GM19455 (cell line): ENCODE measurements around the gene NCBP3.
"Not testable (repeated sequence)": the region's sequence is repeated elsewhere in the genome, so short reads cannot be mapped to it uniquely, and the experiment has no call there.

ENCODE experiments used
- ATAC-seq: cut with Tn5 transposase; IDR thresholded peaks from one replicate; pipeline ENCODE4 v1.9.1; 2021; ENCODE audit not compliant: unreplicated experiment

The NCBP3 gene

DNA sequence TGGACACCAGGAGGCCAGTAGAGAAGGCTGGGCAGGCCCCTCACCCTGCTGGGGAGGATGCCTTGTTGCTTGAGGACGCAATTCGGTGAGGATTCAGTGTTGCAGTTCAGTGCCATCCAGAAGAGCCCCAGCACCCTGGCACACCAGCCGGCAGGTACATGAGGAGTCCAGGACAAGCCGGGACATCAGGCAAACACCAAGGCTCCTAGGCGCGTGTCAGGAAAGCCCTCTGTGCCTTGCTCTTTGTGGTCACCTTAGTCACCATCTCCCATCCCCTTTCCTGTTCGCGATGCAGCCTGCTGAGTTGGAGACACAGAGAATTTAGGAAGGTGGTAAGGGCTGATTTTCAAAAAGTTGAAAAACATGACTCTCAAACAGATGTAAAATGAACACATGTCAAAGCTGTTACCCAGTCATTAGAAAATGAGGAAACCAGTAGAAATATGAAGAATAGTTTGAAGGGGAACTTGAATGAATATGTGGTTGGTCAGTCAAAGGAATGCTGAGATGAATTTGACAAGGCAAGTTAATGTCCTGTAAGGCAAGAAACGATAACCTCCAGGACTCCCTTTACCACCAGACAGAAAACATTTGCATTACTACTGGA is 2.3 kb upstream of the NCBP3 start:
- no peak for ATAC-seq

DNA sequence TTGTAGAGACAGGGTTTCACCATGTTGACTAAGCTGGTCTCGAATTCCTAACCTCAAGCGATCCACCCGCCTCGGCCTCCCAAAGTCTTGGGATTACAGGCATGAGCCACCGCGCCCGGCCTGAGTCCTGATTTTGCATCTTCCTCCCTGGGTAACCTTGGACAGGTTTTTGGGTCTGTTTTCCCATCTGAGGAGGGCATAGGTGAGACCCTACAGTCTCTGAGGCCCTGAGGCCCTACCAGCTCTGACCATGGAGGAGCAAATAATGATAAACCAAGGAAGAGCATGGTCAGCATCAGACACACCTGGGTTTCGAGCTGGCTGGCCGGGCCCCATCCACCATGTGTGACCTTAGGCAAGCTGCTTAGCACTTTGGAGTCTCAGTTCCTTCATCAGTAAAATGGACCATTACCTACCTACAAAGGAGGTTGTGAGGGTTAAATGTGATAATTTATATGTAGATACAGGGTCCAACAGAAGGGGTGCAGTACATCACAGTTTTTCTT is 1.2 kb upstream of the NCBP3 start:
- no peak for ATAC-seq

DNA sequence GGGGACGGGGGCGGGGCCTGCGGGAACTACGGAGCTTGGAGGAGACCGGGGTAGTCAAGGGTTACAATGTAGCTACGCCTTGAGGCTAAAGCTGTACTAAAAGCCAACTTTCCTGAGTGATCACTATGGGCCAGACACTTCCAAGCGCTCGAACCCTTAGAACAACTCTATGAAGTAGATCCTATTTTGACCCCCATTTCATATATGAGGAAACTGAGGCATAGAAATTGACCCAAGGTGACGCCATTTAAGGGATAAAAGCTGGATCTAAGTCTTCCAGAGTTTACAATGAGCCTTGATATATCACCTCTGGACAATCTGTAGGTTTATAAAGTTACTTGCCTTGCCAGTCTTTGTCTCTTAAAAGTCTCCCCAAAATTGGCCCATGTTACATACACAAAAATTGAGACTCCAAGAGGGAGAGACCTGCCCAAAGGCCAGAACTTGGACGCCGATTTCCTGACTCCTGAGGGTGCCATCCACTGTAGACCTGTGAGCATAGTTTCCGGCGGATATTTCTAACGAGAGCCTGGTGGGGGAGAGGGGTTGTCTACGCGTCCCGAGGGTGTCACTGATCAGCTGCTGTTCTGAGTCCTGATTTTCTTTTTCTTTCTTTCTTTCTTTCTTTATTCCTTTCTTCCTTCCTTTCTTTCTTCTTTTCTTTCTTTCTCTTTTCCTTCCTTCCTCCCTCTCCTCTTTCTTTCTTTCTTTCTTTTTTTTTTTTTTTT is 555 bp upstream of the NCBP3 start:
- ATAC-seq, result no peak

DNA sequence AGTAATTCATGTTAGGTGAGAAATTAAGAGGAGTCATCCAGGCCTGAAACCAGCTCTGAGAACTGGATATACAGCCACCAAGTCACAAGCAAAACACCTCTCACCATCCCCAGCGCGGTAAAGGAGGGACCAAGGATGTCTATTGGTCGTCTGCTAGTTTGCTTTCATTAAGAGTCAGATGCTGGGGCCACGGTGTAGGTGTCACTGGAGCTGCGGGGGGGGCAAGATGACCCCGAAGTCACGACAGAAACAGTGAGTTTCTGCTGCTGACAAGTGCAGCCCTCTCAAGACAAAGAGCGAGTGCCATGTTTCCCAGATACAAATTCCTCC is 790 bp downstream of the NCBP3 start:
- peak; percentile 8 for ATAC-seq

DNA sequence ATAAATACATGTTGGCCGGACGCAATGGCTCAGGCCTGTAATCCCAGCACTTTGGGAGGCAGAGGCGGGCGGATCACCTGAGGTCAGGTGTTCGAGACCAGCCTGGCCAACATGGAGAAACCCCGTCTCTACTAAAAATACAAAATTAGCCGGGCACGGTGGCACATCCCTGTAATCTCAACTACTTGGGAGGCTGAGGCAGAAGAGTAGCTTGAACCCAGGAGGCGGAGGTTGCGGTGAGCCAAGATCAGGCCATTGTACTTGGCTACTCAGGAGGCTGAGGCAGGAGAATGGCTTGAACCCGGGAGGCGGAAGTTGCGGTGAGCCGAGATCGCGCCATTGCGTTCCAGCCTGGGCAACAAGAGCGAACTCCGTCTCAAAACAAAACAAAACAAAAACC is 1.5 kb downstream of the NCBP3 start:
- not testable (repeated sequence) for ATAC-seq

DNA sequence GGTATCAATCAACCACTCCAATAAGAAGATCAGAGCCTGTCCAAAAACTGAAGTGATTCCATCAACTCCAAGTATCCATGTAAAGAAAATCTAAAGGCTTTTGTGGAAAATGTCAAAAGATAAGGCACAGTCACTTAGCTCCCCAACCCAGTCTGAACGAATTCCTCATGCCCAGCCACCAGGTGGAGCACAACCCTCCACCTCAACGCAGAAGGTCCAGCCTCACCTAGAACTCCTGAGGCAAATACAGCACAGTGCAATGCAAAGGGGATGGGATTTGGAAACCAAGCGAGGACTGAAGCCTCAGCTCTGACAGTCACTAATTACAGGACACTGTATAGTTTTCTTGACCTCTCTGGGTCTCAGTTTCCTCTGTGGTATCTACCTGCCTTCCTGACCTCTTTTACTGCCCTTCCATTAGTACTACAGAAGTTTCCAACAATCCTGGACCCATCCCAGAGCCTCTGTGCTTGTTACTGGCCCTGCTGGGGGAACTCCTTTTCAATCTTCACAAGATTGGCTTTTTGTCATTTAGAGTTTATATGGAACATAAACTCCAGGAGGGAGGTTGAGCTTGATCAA is 2.0 kb downstream of the NCBP3 start:
- ATAC-seq, result no peak

DNA sequence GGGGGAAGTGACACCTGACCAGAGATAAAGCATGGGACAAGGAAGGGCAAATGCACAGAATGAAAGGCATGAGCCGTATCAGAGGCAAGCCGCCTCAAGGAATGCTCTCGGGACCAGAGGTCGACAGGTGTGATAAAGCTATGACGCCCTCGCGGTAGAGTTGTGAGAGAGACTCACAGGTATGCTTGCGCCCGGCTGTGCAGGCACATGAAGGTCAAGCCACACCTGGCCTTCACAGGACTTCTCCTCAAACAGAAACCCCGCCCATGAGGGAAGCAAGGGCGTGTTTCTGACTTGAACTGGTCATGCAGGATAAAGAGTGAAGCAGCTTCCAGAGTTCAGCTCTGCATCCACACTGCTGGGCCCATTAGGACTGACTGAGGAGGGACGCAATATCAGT is 7.8 kb downstream of the NCBP3 start:
- ATAC-seq, result no peak

DNA sequence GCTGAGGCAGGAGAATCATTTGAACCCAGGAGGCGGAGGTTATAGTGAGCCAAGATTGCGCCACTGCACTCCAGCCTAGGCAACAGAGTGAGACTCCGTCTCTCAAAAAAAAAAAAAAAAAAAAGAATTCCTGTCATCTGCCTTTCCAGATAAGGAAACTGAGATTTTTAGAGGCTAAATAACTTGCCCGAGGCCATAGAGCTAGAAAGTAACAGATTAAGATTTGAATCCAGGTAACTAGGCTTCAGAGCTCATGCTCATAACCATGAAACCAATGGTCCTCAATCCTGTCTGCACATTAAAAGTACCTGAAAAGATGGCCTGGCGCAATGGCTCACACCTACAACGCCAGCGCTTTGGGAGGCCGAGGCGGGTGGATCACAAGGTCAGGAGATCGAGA is 9.5 kb downstream of the NCBP3 start:
- ATAC-seq, result no peak

DNA sequence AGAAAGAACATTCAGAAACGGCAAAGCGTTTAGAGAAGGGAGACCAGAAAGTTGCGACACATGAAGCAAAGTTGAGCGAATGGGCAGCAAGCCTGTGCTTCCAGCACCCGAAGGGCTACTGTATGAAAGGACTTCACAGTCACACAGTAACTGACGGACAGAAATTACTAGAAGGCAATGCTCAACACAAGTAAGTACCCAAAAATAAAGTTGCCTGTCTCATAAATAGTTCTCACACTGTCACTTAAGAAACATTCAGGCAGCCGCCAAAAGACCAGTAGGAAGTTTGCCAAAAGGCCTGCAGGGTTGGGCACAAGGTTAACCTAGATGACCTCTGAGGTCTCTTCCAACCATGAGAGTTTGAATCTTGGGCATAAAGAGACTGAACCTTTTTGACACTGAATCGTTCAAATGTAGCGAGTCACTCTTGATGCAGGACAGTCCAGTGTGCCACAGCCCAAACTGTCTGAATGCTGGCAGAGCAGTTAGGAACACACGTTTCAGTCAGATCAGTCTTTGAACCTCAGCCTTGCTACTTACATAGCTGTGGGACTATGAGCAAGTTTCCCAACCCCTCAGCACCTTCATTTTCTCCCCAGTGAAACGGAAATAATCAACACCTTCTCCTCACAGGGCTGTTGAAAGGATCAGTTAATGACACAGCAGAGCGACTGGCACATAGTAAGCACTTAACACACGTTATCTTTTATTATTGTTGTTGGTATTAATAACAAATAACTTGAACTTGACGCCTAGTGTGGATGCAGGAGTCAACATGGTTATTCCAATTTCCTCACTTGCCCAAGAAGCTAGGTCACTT is 10.4 kb downstream of the NCBP3 start:
- no peak for ATAC-seq

DNA sequence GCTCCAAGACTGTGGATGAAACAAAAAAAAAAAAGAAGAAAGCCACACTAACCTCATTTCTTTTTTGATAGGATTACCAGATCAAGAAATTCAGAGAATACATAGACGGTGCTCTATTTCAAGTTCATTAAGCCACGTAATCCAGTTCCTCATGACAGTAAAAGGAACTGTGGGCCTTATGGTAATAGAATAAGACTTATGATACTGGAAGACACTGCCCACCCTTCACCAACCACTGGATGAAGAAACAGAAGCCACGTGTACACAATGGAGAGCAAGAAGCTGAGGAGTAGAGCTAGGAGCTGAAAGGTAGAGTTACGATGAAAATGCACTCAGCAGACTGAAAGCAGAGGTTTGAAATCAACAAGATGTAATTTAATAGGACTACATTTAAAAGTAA is 11.2 kb downstream of the NCBP3 start:
- no peak for ATAC-seq

DNA sequence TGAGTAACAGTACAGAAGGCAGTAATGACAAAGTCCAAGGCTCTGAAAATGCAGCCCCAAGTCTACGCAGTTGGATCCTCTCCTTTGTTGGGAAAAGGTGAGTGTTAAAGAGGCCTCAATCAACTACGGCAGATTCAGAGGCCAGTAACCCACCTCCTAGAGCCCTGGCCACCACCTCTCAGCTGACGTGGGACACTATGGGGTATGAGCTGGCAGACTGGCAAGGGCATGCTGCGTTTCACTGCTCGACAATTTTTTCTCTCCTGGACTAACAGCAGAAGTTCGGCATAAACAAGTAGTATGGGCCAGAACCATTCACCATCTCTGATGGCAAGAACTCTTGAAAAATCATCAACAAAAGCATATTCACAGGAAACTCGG is 17.2 kb downstream of the NCBP3 start:
- no peak for ATAC-seq

DNA sequence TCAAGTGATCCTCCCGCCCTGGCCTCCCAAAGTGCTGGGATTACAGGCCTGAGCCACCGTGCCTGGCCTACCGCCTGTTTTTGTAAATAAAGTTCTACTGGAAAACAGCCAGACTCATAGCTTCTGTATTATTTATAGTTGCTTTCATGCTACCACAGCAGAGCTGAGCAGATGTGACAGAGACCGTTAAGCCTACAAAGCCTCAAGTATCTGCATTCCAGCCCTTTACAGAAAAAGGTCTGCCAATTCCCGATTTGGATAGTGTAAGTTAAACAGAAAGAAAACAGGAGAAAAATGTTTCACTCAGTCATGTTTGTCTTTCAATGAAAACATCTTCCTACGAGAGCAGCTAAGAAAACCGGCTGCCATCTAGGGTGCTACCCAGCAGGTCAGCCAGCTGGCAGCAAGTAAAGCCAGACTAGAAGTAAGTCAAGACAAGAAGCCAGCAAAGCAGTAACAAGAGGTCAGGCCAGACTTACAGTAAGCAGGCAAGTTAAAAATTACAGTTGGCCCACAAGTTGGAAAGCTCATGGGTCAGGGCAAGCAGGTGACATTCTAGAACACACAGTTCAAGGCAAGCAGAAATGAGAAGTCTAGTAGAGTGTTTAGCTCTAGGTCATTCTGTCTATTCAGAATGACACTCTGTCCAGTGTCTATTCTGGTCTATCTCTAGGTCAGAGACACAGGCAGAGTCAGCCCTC is 17.7 kb downstream of the NCBP3 start:
- no peak for ATAC-seq

DNA sequence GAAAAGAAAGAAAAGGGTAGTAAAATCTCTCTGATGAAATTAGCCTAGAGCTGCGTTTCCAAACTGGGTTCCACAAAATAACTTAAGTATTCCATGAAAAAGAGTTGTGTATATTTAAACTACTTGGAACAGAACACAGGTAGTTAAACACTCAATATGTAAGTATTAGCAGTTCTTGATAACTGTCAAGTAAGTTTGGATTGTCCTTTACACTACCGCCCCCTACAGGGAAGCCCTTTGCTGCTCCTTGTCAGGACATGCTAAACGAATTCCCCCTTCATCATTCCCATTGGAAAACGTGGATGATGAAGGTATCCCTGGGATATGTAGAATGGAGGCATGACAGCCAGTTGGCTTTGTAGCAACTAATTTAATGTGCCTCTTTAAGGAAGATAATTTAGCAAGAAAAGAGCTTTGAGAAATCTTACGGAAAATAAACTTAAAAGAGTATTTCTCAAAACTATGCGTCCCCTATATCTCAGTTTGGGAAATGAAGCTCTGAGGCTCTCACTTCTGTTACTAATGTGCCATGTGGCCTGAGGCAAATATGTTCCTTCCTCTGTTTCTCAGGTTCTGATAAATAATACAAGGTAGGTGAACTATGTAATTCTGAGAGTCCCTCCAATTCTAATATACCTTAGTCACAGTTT is 18.8 kb downstream of the NCBP3 start:
- ATAC-seq, result no peak

DNA sequence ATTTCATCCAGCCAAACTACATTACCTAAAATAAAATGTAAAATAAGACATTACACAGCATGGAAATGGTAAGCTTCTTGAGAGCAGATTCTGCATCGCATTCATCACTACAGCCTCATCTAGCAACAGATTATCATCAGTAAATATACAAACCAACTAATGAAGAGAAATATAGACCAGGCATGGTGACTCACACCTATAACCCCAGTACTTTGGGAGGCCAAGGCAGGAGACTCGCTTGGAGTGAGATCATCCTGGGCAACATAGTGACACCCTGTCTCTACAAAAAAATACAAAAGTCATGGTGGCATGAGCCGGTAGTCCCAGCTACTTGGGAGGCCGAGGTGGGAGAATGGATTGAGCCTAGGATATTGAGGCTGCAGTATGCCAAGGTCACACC is 19.9 kb downstream of the NCBP3 start:
- ATAC-seq, result no peak

DNA sequence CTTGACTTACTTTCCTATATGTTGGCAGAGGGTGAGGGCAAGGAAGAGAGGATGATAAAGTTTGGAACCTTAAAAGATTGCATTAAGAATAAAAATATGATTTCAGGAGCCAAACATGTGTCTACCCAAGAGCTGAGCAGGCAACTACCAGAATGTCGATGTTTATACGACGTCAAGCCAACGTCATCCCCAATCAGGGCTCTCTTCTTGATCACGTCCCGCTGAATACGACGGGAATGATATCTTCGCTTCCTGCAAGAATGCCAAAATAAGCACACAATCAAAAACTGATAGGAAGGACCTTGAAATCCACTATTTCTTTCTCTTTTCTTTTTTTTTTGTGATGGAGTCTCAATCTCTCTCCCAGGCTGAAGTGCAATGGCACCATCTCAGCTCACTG is 24.9 kb downstream of the NCBP3 start:
- no peak for ATAC-seq

DNA sequence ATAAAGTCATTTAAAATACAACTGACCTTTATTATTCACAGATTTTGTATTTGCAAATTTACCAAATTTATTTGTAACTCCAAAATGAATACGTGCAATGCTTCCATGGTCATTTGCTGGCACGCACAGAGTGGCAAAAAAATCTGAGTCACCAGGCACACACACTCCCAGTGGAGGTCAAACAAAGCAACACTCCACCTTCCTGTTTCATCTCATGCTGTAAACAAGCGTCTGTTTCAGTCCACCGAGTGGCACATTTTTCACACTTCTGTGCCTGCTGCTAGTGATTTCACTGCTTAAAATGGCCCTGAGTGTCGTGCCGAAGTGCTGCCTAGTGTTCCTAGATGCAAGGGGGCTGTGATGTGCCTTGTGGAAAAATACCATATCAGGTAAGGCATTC is 27.3 kb downstream of the NCBP3 start:
- ATAC-seq, result no peak

DNA sequence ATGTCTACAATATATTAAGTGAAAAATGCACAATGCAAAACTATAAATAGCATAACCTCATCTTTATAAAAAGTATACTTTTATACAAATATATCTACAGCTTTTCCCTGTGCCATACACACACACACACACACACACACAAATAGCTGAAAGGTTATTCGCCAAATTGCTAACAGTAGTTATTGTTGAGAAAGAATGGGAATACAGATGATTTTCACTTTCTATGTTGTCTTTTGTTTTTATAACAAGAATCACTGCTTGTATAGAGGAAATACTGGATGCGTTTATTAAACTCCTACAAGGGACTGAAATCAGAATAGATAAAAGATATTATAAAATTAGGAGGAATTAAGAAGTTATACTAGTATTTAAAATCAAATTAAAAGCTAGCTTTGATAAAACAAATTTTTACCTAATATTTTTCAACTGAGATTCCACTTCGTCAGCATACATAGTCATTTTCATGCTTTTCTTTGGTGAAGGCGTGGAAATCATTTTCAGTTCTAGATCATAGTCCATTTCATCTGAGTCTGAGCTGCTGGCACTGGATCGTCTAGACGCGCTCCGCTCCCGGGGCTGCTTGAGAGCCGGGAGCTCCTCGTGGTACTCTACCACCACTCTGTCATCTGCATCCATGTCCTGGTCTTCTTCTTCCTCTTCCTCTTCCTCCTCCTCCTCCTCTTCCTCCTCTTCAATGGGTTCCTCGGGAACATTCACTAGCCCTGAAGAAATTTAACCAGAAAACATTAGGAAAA is 28.0 kb downstream of the NCBP3 start:
- ATAC-seq, result no peak

DNA sequence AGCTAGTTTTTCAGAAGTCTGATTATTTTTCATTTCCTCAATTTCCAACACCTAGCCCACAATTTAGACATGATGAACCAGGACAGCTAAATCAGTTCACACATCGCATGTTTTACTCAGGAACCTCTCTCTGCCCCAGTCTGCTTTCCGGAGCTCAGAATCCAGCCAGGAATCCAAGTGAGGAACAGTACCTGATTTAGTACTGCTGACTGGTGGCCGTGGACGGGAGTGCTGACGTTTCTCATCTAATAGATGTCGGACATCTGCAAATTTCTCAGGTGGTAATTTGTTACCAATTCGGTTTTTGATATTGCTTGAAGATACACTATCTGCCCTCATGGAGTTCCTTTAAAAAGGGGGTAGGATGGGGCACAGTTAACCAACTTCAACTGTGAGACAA is 30.1 kb downstream of the NCBP3 start:
- no peak for ATAC-seq

DNA sequence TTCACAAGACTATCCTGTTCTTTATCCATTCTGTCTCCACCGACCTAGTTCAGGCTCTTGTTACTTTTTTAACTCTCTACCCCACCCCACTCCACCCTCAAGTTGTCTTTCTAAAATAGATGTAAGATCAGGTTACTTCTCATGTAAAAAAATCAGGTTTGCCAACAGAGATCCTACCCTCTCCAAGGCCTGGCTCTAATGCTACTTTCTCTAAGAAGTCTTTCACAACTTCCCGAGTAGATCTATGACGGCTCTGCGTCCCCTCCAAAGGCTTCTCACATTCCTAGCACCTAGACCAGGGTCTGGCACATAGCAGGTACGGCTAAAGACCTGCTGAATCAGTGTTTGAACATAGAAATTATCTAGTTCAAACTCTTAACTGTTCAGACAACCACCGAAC is 30.9 kb downstream of the NCBP3 start:
- ATAC-seq, result no peak

DNA sequence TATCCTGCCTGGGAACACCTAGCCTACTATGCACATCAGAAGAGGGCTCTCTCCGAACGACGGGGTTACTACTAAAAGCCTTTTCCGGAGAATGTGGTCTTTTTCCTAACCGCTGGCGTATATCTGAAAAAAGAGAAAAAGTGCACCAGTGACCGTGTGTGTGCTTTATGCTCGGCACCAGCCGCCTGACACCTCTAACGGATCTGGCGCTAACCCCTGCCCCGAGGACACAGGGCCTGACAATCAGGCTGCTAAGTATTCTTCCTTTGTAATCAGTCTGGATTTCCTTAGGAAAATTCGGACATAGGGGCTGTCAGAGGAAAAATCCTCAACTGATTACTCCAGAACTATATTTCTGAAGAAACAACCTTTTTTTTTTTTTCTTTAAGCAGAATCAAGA is 31.7 kb downstream of the NCBP3 start:
- ATAC-seq, result no peak
